Adrenal gland (tissue), 12 donors: Measurements from ENCODE around the gene UBE2O. TPM values are rescaled to one million over a fixed set of nuclear protein-coding genes. Genes with fewer than 3 reads are reported as not detected.

ENCODE experiments used
- DNase-seq, 7 donors: peaks; one replicate each; pipeline ENCODE4 v3.0.0-alpha.2; 2019 to 2020
- H3K27ac ChIP-seq, 5 donors: fragments of 200-600 bp; sonication (generic) in 4 of 5; 1 replicate in 3 of 5; 2 replicates in 2 of 5; pipeline versions ENCODE4 v1.5.1 to v1.8.0; 2016 to 2020; ENCODE audit warnings: mild to moderate bottlenecking in 1 of 5
- H3K27me3 ChIP-seq: fragments of 200-600 bp; 2 replicates; pipeline ENCODE4 v1.8.0; 2021
- H3K36me3 ChIP-seq, 2 donors: fragments of 200-600 bp; replicated peaks in 1 of 2; 1 replicate in 1 of 2; 2 replicates in 1 of 2; pipeline versions ENCODE4 v1.5.1 to v1.8.0; 2018 to 2022
- H3K4me1 ChIP-seq, 2 donors: fragments of 200-600 bp; replicated peaks in 1 of 2; 1 replicate in 1 of 2; 2 replicates in 1 of 2; pipeline versions ENCODE4 v1.5.1 to v1.8.0; 2018 to 2021
- H3K4me3 ChIP-seq, 4 donors: fragments of 200-600 bp; sonication (generic) in 3 of 4; one replicate each; pipeline ENCODE4 v1.5.1; 2016 to 2018
- H3K9me3 ChIP-seq, 3 donors: fragments of 200-600 bp; sonication (generic) in 1 of 3; replicated peaks in 1 of 3; 1 replicate in 2 of 3; 2 replicates in 1 of 3; pipeline versions ENCODE4 v1.5.1 to v1.8.0; 2016 to 2021
- POLR2A ChIP-seq, 2 donors: fragments of 450-650 bp; IDR thresholded peaks; one replicate each; pipeline ENCODE4 v1.6.1; 2017; ENCODE audit warnings: antibody characterized with exemption in 2 of 2, mild to moderate bottlenecking in 2 of 2, moderate library complexity in 1 of 2
- WGBS, 4 donors: extraction: QIAGEN DNeasy Blood & Tissue Kit in 2 of 4; methylation state at CpG; one replicate each; pipeline versions ENCODE4 v1.1.5 to v1.1.7; 2013 to 2017; 5-methylcytosine and 5-hydroxymethylcytosine counted together
- intact Hi-C, 2 donors: fragments of 100-400 bp; cut with DNase I; formaldehyde crosslinking; loops; one replicate each; pipeline versions ENCODE4 v1.14.1 to v1.15.0; 2022 to 2023
- polyA plus RNA-seq, 3 donors: library from polyadenylated mRNA; stranded (reverse); fragments of 200-250 nt in 2 of 3; fragments of 350-450 nt in 1 of 3; fragmentation: Illumina TruSeq in 1 of 3; extraction: RNeasy Lipid Tissue Mini Kit (QIAGEN cat#74804) in 1 of 3; gene quantifications; one replicate each; pipeline ENCODE4 v1.2.3, GENCODE V29; 2013 to 2014
- total RNA-seq, 9 donors: library from RNA; depleted of rRNA in 4 of 9; stranded (reverse); fragments of >200 nt in 4 of 9; fragments of 120-200 nt in 1 of 9; fragmentation: NEBNext Ultra II Directional in 1 of 9; extraction: Animal tissue kit (Norgen Biotek cat#: 25700) in 1 of 9; gene quantifications; one replicate each; pipeline versions ENCODE4 v1.1.0 to v1.2.4, GENCODE V29; 2013 to 2023
- TF ChIP-seq, protein P1 (sequence below), 6 experiments: fragments of 450-650 bp in 4 of 6; fragments of 200-600 bp in 2 of 6; sonication (generic) in 1 of 6; IDR thresholded peaks; 1 replicate in 5 of 6; 2 replicates in 1 of 6; pipeline versions ENCODE4 v1.5.1 to v1.8.0; 2016 to 2021; ENCODE audit warnings: antibody characterized with exemption in 6 of 6, mild to moderate bottlenecking in 2 of 6, moderate library complexity in 1 of 6
- donor health status: healthy with polysubstance abuse.
- donor health status: Bipolar disorder and iron deficiency.
- donor health status: DM: yes; HTN: yes; CAD: no.
- donor health status: DM: no; HTN: no; CAD: no.
- donor health status: DM: no; HTN: no; CAD: no.
- donor health status: DM: yes; HTN: yes; CAD: no.

UBE2O gene
- total and polyA plus RNA-seq, 12 donors: 9.8 to 21.8 (median 15.8) TPM

DNA sequence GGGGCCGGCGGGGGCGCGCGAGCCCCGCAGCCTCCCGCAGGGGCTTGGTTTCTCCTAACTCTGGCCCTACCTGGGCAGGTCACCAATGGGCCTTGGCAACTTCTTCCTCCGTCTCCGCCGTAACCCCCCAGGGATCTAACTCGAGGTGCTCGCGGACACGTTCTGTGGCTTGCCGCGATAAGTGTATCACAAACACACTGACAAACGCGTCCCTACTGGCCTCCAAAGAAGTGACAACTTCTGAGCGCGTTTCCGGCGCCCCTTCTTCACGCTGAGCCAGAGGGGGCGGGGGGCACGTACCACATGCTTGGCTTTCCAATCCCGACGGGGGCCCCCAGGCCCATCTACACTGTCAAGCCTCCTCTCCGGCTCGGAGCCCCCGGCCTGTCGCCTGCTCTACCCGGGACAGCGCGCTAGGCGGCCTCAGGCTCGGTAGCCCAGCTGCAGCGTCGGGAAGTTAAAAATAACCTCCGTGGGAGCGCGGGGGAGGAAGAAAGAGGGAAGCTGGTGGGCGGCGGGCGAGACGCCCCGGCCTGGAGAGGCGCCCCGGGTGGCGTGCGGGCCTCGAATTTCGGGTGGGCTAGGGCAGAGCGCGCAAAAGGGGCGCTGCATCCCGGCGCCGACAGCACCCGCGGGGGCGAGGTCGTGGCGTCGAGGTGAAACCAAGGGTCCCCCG, 69.3 kb downstream of the UBE2O start:
- no peak for TF ChIP-seq POLR2A (IDR thresholded peaks at IDR 0.05)
- TF ChIP-seq, protein P1, sequence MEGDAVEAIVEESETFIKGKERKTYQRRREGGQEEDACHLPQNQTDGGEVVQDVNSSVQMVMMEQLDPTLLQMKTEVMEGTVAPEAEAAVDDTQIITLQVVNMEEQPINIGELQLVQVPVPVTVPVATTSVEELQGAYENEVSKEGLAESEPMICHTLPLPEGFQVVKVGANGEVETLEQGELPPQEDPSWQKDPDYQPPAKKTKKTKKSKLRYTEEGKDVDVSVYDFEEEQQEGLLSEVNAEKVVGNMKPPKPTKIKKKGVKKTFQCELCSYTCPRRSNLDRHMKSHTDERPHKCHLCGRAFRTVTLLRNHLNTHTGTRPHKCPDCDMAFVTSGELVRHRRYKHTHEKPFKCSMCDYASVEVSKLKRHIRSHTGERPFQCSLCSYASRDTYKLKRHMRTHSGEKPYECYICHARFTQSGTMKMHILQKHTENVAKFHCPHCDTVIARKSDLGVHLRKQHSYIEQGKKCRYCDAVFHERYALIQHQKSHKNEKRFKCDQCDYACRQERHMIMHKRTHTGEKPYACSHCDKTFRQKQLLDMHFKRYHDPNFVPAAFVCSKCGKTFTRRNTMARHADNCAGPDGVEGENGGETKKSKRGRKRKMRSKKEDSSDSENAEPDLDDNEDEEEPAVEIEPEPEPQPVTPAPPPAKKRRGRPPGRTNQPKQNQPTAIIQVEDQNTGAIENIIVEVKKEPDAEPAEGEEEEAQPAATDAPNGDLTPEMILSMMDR (IDR thresholded peaks at IDR 0.05): peak in 5 of 6 experiments; percentile 6 to 39 (median 22)
- WGBS, 4 donors: 1% methylated on average over 45 to 65 of the region's 65 CpGs; no CpG with 5 or more reads in 1 of the 4 donors
- Histone ChIP-seq H3K9me3 (no peaks in the 10 kb centered on the region), H3K27me3 (no peaks in the 10 kb centered on the region), H3K27ac (peak overlapping the region in 4 of 5 donors; percentile 2 to 77 (median 44)), H3K4me3 (peak overlapping the region in 2 of 4 donors; percentile 26 to 69), H3K36me3 (no peaks in the 10 kb centered on the region), H3K4me1 (peaks cover 26 to 35% of the 10 kb centered on the region in 2 donors)
- intact Hi-C loops: no loop called here
- peak in 4 of 7 donors; percentile 28 to 42 (median 36) for DNase-seq

DNA sequence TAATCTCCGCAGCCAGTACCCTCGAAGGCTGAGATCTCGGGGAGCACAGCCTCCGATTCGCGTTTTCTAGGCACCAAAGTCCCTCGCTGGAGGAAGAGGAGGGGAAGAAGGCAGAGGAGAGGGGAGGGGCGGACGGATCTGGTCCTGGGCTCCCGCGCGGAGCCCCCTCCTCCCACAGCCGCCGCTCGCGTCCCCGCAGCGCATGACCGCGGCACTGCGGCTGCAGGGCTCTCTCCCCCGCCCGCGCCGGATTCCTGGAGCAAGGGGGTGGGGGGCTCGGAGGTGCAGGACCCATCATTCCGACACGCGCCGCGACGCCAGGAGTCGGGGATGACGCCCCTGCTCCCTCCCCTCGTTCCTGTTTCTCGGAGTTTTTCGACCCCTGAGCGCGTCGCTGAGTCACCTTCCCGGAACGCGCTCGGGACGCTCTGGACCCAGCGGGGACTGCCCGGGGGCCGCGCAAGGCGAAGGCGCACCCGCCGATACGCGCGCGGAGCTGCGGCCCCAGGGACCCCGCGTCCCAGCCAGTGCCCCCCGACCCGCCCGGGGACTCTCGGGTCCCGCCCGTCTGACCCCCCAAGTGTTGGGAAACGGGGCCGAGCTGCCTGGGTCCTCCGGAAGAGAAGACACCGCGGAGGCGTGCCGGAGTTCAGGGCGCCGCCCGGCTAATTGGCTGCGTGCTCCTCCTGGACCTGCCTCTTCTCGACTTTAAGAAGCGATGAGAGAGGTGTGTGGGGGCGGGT, 70.0 kb downstream of the UBE2O start:
- H3K9me3 ChIP-seq: no peaks in the 10 kb centered on the region
- H3K27ac ChIP-seq: peak overlapping the region in 2 of 5 donors; percentile 71 to 77
- peak overlapping the region in 2 of 4 donors; percentile 26 to 69 for H3K4me3 ChIP-seq
- peak in 3 of 7 donors; percentile 31 to 51 (median 38) for DNase-seq
- H3K27me3 ChIP-seq: no peaks in the 10 kb centered on the region
- intact Hi-C loops: no loop called here
- WGBS, 4 donors: 1 to 4% (median 2%) methylated on average over 11 to 80 of the region's 80 CpGs
- TF ChIP-seq, protein P1 (IDR thresholded peaks at IDR 0.05): no peak
- TF ChIP-seq POLR2A (IDR thresholded peaks at IDR 0.05): no peak
- H3K36me3 ChIP-seq: no peaks in the 10 kb centered on the region
- H3K4me1 ChIP-seq: peaks cover 26 to 35% of the 10 kb centered on the region in 2 donors

DNA sequence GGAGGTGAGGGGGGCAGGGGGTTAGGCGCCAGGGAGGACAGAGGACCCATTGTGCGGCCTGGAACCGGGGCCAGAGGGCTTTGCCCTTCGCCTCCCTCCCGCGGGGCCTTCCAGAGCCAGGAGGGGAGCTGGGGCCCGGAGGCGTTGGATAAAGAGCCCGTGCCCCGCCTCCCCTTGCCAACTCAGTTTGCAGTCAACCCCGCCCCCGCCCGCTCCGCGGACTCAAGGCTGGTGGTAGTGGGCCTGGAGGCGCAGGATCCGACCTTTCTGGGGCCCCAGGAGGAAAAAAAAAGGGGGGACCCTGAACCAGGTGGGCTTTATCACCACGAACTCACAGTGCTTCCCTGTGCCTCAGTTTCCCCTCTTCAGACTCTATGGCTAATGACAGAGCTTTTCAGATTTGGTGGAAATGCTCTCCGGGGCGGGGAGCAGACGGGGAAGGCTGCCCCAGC, 70.6 kb downstream of the UBE2O start:
- TF ChIP-seq, protein P1 (IDR thresholded peaks at IDR 0.05): no peak
- no peak for TF ChIP-seq POLR2A (IDR thresholded peaks at IDR 0.05)
- 30 to 35% (median 33%) methylated on average over 12 to 21 of the region's 21 CpGs for WGBS, 4 donors
- intact Hi-C loops: no loop called here
- H3K27ac ChIP-seq: peak overlapping the region in 2 of 5 donors; percentile 71 to 77
- H3K4me3 ChIP-seq: peak overlapping the region in 1 of 4 donors; percentile 69
- H3K4me1 ChIP-seq: peaks cover 26 to 35% of the 10 kb centered on the region in 2 donors
- no peaks in the 10 kb centered on the region for H3K36me3 ChIP-seq
- no peaks in the 10 kb centered on the region for H3K9me3 ChIP-seq
- H3K27me3 ChIP-seq: no peaks in the 10 kb centered on the region
- DNase-seq: no peak

DNA sequence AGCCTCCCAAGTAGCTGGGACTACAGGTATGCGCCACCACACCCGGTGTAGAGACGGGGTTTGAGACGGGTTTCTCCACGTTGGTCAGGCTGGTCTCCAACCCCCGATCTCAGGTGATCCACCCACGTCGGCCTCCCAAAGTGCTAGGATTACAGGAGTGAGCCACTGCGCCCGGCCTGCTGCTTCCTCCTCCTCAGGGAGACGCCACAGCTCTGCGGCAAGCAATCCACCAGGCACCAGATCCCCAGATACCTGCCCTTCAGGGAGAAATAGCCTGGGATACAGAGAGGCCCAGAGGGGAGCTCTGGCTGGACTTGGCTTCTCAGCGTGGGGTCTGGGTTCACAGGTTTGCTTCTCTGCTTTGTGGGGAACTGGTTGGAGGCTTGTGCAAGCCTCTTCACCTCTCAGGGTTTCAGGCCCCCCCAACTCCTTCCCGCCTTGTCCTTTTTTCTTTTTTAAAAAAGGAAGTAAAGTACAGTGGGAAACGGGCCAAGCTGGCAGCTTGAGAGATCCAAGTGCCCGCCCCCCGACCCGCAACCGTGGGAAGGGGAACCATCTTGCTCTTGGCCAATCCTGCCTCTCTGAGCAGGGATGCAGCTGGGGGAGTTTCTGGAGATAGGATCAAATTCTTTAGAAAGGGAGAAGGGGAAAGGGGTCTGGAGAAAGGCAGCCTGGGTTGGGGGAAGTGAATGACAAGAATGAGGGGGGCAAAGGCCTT, 71.2 kb downstream of the UBE2O start:
- H3K9me3 ChIP-seq: no peaks in the 10 kb centered on the region
- peaks cover 26 to 35% of the 10 kb centered on the region in 2 donors for H3K4me1 ChIP-seq
- no peaks in the 10 kb centered on the region for H3K27me3 ChIP-seq
- TF ChIP-seq, protein P1 (IDR thresholded peaks at IDR 0.05): no peak
- no peak for TF ChIP-seq POLR2A (IDR thresholded peaks at IDR 0.05)
- 73 to 78% (median 76%) methylated on average over 12 to 19 of the region's 19 CpGs for WGBS, 4 donors
- H3K36me3 ChIP-seq: no peaks in the 10 kb centered on the region
- H3K27ac ChIP-seq: peak overlapping the region in 1 of 5 donors; percentile 51
- peak in 3 of 7 donors; percentile 30 to 68 (median 55) for DNase-seq
- intact Hi-C loops: no loop called here
- no peak overlapping the region for H3K4me3 ChIP-seq
